NCI-H1930 (cell line): Measurements from ENCODE around the gene SDK2.

Experiments used
- DNase-seq, 2 experiments: peaks; one replicate each; lab custom pipeline; 2025; lab: John Stamatoyannopoulos, UW

The SDK2 gene

GRCh38 chr17:73393381-73393780 is 250.9 kb downstream of the SDK2 start:
- no peak for DNase-seq

- no peak for DNase-seq
Observed at GRCh38 chr17:73391331-73392265, 252.6 kb downstream of the SDK2 start.

- no peak for DNase-seq
Observed at GRCh38 chr17:73390851-73391250, 253.4 kb downstream of the SDK2 start.

GRCh38 chr17:73390221-73390620 is 254.0 kb downstream of the SDK2 start:
- no peak for DNase-seq

- DNase-seq = no peak
Observed at GRCh38 chr17:73389411-73389810, 254.8 kb downstream of the SDK2 start.

- DNase-seq = no peak
Observed at GRCh38 chr17:73388578-73388905, 255.7 kb downstream of the SDK2 start.

- DNase-seq = no peak
Observed at GRCh38 chr17:73387746-73388577, 256.3 kb downstream of the SDK2 start.

- DNase-seq = no peak
Observed at GRCh38 chr17:73386561-73386960, 257.7 kb downstream of the SDK2 start.

GRCh38 chr17:73384926-73385325 is 259.3 kb downstream of the SDK2 start:
- DNase-seq = no peak

GRCh38 chr17:73380439-73381106 is 263.7 kb downstream of the SDK2 start:
- DNase-seq = no peak

- no peak for DNase-seq
Observed at GRCh38 chr17:73379826-73380225, 264.4 kb downstream of the SDK2 start.

- DNase-seq = no peak
Observed at GRCh38 chr17:73378974-73379470, 265.2 kb downstream of the SDK2 start.

GRCh38 chr17:73376636-73377035 is 267.6 kb downstream of the SDK2 start:
- DNase-seq = no peak

GRCh38 chr17:73376152-73376551 is 268.1 kb downstream of the SDK2 start:
- DNase-seq = no peak

- DNase-seq = no peak
Observed at GRCh38 chr17:73371836-73372235, 272.4 kb downstream of the SDK2 start.

- DNase-seq = no peak
Observed at GRCh38 chr17:73371285-73371684, 273.0 kb downstream of the SDK2 start.

- DNase-seq = peak; percentile 47 to 67
Observed at GRCh38 chr17:73369817-73370490, 274.3 kb downstream of the SDK2 start.

- DNase-seq = no peak
Observed at GRCh38 chr17:73369111-73369521, 275.1 kb downstream of the SDK2 start.

GRCh38 chr17:73368085-73368631 is 276.1 kb downstream of the SDK2 start:
- DNase-seq = no peak

GRCh38 chr17:73365906-73366623 is 278.2 kb downstream of the SDK2 start:
- no peak for DNase-seq
